K562 (cell line): ENCODE measurements around the gene MAN1A1. TPM values are rescaled to one million over a fixed set of nuclear protein-coding genes. Genes with fewer than 3 reads are reported as not detected.

Experiments used
- ATAC-seq: fragments of 200-7000 bp; cut with Tn5 transposase; 3 replicates; pipeline ENCODE4 v1.9.1; 2020; ENCODE audit warnings: moderate library complexity
- BruUV-seq: library from RNA; stranded (reverse); fragments of 400-500 nt; replicated peaks from 2 replicates; lab custom pipeline; 2021; lab: Mats Ljungman, UMichigan
- CTCF ChIA-PET: fragments of 300-600 bp; formaldehyde crosslinking; extraction: SDS; loops from one replicate; lab custom pipeline; 2021; ENCODE audit warnings: low intra/inter-chr PET ratio; lab: Yijun Ruan, JAX
- POLR2A ChIA-PET: fragments of 300-600, 350-650 bp; sonication (Branson Sonifier 250); formaldehyde crosslinking; extraction: SDS; loops from one replicate; lab custom pipeline; 2021; ENCODE audit warnings: antibody characterized with exemption, inconsistent platforms; lab: Yijun Ruan, JAX
- DNase-seq, 4 experiments: peaks; one replicate each; pipeline versions ENCODE4 v3.0.0 to v3.0.0-alpha.2; 2011 to 2018; ENCODE audit warnings: low spot score in 3 of 4, mixed read lengths in 3 of 4; ENCODE audit errors: extremely low read depth in 1 of 4
- FAIRE-seq: peaks from 2 replicates; lab custom pipeline; 2011; peaks lifted over from hg19 to GRCh38; lab: Jason Lieb, UNC
- H2AFZ ChIP-seq: 2 replicates; pipeline ENCODE4 v1.6.0; 2011; ENCODE audit warnings: low read depth, low read length, control low read depth, inconsistent platforms
- H3K27ac ChIP-seq: fragments of 200-600 bp; 3 replicates; pipeline ENCODE4 v1.8.0; 2011; ENCODE audit warnings: low read depth, mild to moderate bottlenecking, control low read depth, inconsistent platforms, low read length, moderate library complexity, mixed read lengths; ENCODE audit errors: extremely low read depth
- H3K27me3 ChIP-seq, 2 experiments: fragments of 300-600 bp in 1 of 2; 2 replicates in 1 of 2; 3 replicates in 1 of 2; pipeline versions ENCODE4 v1.6.0 to v1.8.0; 2011; ENCODE audit warnings: inconsistent platforms in 2 of 2, low read length in 2 of 2, mild to moderate bottlenecking in 1 of 2, mixed read lengths in 1 of 2, moderate library complexity in 1 of 2; ENCODE audit not compliant: control insufficient read depth in 2 of 2, insufficient read depth in 2 of 2
- H3K36me3 ChIP-seq: fragments of 300-600 bp; 3 replicates; pipeline ENCODE4 v1.8.0; 2011; ENCODE audit warnings: mild to moderate bottlenecking, low read length, inconsistent platforms; ENCODE audit not compliant: control insufficient read depth, insufficient read depth
- H3K4me1 ChIP-seq, 2 experiments: fragments of 200-600 bp in 1 of 2; replicated peaks in 1 of 2; 2 replicates in 1 of 2; 3 replicates in 1 of 2; pipeline versions ENCODE4 v1.5.1 to v1.8.0; 2011; ENCODE audit warnings: inconsistent platforms in 2 of 2, low read length in 2 of 2, mild to moderate bottlenecking in 1 of 2, mixed read lengths in 1 of 2, moderate library complexity in 1 of 2; ENCODE audit not compliant: control insufficient read depth in 2 of 2, insufficient read depth in 2 of 2
- H3K4me2 ChIP-seq: 2 replicates; pipeline ENCODE4 v1.6.1; 2011; ENCODE audit warnings: low read length, control low read depth, inconsistent platforms, mixed read lengths; ENCODE audit not compliant: insufficient read depth
- H3K4me3 ChIP-seq: fragments of 200-600 bp; sonication (generic), shearing (Covaris generic); 2 replicates; pipeline ENCODE4 v1.5.1; 2016; ENCODE audit warnings: control low read depth, inconsistent platforms
- H3K79me2 ChIP-seq: fragments of 200-600 bp; 3 replicates; pipeline ENCODE4 v1.8.0; 2011; ENCODE audit warnings: low read length, inconsistent platforms; ENCODE audit not compliant: control insufficient read depth, insufficient read depth
- H3K9ac ChIP-seq, 2 experiments: 2 replicates each; pipeline versions ENCODE4 v1.6.0 to v1.6.1; 2011; ENCODE audit warnings: low read depth in 2 of 2, low read length in 2 of 2, control low read depth in 1 of 2, inconsistent platforms in 1 of 2, mild to moderate bottlenecking in 1 of 2, mixed read lengths in 1 of 2; ENCODE audit not compliant: insufficient read depth in 1 of 2
- H3K9me1 ChIP-seq: one replicate; pipeline ENCODE4 v1.6.0; 2011; ENCODE audit warnings: inconsistent platforms, mild to moderate bottlenecking, low read length, moderate library complexity; ENCODE audit not compliant: control insufficient read depth, insufficient read depth
- H3K9me3 ChIP-seq: replicated peaks from 2 replicates; pipeline ENCODE4 v1.5.1; 2011; ENCODE audit warnings: low read depth, low read length, inconsistent platforms; ENCODE audit not compliant: control insufficient read depth, insufficient read depth
- H4K20me1 ChIP-seq: replicated peaks from 2 replicates; pipeline ENCODE4 v1.6.1; 2011; ENCODE audit warnings: low read length, inconsistent platforms, mixed read lengths; ENCODE audit not compliant: control insufficient read depth, insufficient read depth
- JUND ChIP-seq, 2 experiments: IDR thresholded peaks; 2 replicates in 1 of 2; 3 replicates in 1 of 2; pipeline ENCODE4 v1.6.1; 2011; ENCODE audit warnings: borderline replicate concordance in 2 of 2, low read depth in 2 of 2, low read length in 2 of 2, improper control_type of control experiment in 1 of 2, missing biosample characterization in 1 of 2, missing genetic modification characterization in 1 of 2, missing genetic modification reagents in 1 of 2
- WGBS: fragments of 100-300 bp; shearing (Covaris generic); methylation state at CpG from one replicate; pipeline ENCODE4 v1.1.6; 2016; ENCODE audit warnings: low coverage, mixed read lengths; ENCODE audit not compliant: insufficient coverage; ENCODE audit errors: missing lambda C conversion rate; 5-methylcytosine and 5-hydroxymethylcytosine counted together
- in situ Hi-C: fragments of 300-500 bp; cut with MboI; formaldehyde crosslinking; loops from 4 replicates; pipeline ENCODE4 v1.15.0; 2018; ENCODE audit warnings: inconsistent platforms, mixed read lengths
- intact Hi-C: fragments of 100-400 bp; cut with micrococcal nuclease; formaldehyde crosslinking; loops from 2 replicates; pipeline ENCODE4 v1.14.2; 2022
- polyA plus RNA-seq, 8 experiments: library from polyadenylated mRNA; depleted of rRNA in 4 of 8; stranded (reverse) in 5 of 8; unstranded in 3 of 8; fragments of >200 nt; fragmentation: Nextera tagmentation in 2 of 8; fragmentation: Illumina TruSeq in 1 of 8; extraction: Ambion mirVana in 2 of 8; extraction: Trizol in 1 of 8; gene quantifications; 2 replicates each; pipeline versions ENCODE4 v1.2.1 to v1.2.3, GENCODE V29; 2011 to 2014; ENCODE audit warnings: inconsistent platforms in 1 of 8, missing spikeins in 1 of 8
- total RNA-seq, 7 experiments: library from RNA; depleted of rRNA in 6 of 7; stranded (reverse); fragments of >200 nt in 6 of 7; fragmentation: Illumina TruSeq in 2 of 7; extraction: Trizol in 2 of 7; gene quantifications; 2 replicates each; pipeline versions ENCODE4 v1.2.1 to v1.2.3, GENCODE V29; 2011 to 2021; ENCODE audit warnings: low replicate concordance in 1 of 7
- TF ChIP-seq, protein P1 (sequence below): fragments of 450-650 bp; formaldehyde crosslinking; IDR thresholded peaks from 2 replicates; pipeline ENCODE4 v1.4.0; 2022; ENCODE audit warnings: mild to moderate bottlenecking, moderate library complexity
- TF ChIP-seq, protein P2 (sequence below), 2 experiments: fragments of 450-650 bp in 1 of 2; sonication (generic) in 1 of 2; formaldehyde crosslinking in 1 of 2; IDR thresholded peaks in 1 of 2; conservative IDR thresholded peaks in 1 of 2; 2 replicates each; pipeline versions ENCODE4 v1.6.1 to v1.8.1; 2016 to 2023; ENCODE audit warnings: mild to moderate bottlenecking in 2 of 2, moderate library complexity in 2 of 2, inconsistent platforms in 1 of 2, missing genetic modification reagents in 1 of 2

The MAN1A1 gene
- total and polyA plus RNA-seq, 9 of the 15 experiments (the other 6 are each of a cell fraction or from before 2014, with no cell fraction given) = 24.5 to 78.4 (median 59.7) TPM

DNA sequence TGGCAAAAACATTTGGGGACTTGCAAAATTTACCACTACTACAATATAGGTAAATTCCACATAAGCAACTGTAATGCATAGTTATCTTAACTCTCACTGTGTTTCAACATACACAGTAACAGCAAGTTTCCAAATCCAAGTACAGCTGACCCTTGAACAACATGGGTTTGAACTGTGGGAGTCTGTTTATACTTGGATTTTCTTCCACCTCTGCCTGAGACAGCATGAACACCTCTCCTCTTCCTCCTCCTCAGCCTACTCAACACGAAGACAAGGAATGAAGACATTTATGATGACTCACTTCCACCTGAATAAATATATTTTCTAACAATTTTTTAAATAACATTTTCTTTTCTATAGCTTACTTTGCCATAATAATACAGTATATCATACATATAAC, 25.6 kb downstream of the MAN1A1 start:
- in situ Hi-C loops (no loop called here), intact Hi-C loops (loop anchor here (1.0 kb wide), 1 partner anchor 10 kb away; no protein-coding TSS in a partner anchor)
- 15% methylated on average over 1 of the region's 1 CpG for WGBS
- Histone ChIP-seq H3K9ac (peak overlapping the region in 1 of 2 experiments; percentile 6; a peak in 1 of 4 replicates), H3K79me2 (peaks cover 99% of the 10 kb centered on the region), H3K27me3 (no peaks in the 10 kb centered on the region), H3K9me3 (no peaks in the 10 kb centered on the region), H2AFZ (no peak overlapping the region), H3K4me2 (peak overlapping the region; percentile 22), H4K20me1 (peaks cover 18% of the 10 kb centered on the region), H3K9me1 (peaks cover 5% of the 10 kb centered on the region), H3K4me3 (no peak overlapping the region), H3K4me1 (peaks cover 23 to 61% of the 10 kb centered on the region in 2 experiments), H3K27ac (peak overlapping the region; percentile 17), H3K36me3 (peaks cover 73% of the 10 kb centered on the region)
- DNase-seq = no peak
- no TSS peak for BruUV-seq
- CTCF ChIA-PET = no interaction called here
- ATAC-seq = peak; percentile 9
- FAIRE-seq = no peak
- TF ChIP-seq JUND (IDR thresholded peaks at IDR 0.05; ENCODE audit: borderline replicate concordance, low read depth, low read length) (0 out of 2 replicates have a peak, but pooled peaks have one; percentile 9), JUND (tag; IDR thresholded peaks at IDR 0.05; ENCODE audit: borderline replicate concordance, low read depth, low read length) (no peak)
- TF ChIP-seq, protein P1, sequence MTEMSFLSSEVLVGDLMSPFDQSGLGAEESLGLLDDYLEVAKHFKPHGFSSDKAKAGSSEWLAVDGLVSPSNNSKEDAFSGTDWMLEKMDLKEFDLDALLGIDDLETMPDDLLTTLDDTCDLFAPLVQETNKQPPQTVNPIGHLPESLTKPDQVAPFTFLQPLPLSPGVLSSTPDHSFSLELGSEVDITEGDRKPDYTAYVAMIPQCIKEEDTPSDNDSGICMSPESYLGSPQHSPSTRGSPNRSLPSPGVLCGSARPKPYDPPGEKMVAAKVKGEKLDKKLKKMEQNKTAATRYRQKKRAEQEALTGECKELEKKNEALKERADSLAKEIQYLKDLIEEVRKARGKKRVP (CRISPR knock-in tag) = no peak
- TF ChIP-seq, protein P2, sequence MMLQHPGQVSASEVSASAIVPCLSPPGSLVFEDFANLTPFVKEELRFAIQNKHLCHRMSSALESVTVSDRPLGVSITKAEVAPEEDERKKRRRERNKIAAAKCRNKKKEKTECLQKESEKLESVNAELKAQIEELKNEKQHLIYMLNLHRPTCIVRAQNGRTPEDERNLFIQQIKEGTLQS (IDR thresholded peaks at IDR 0.05) = peak; percentile 35; the same call in 1 of the 2 replicates
- TF ChIP-seq, protein P2 (CRISPR knock-in tag; conservative IDR thresholded peaks at IDR 0.05) = no peak
- POLR2A ChIA-PET = no interaction called here
